Right lobe of liver (tissue), 4 donors: ENCODE measurements around the gene NNT.
"Not testable (repeated sequence)": the region's sequence is repeated elsewhere in the genome, so short reads cannot be mapped to it uniquely, and the experiment has no call there.

ENCODE experiments used
- CTCF ChIP-seq, 4 donors: fragments of 200-600 bp in 3 of 4; fragments of 450-650 bp in 1 of 4; IDR thresholded peaks; one replicate each; pipeline versions ENCODE4 v1.5.1 to v1.8.0; 2016 to 2022; ENCODE audit warnings: antibody characterized with exemption in 4 of 4, mild to moderate bottlenecking in 2 of 4
- POLR2A ChIP-seq: fragments of 450-650 bp; IDR thresholded peaks from one replicate; pipeline ENCODE4 v1.6.1; 2017; ENCODE audit warnings: antibody characterized with exemption, mild to moderate bottlenecking
- donor health status: DM: no; HTN: no; CAD: no.
- donor health status: DM: no; HTN: no; CAD: no.
- donor health status: DM: no; HTN: yes; CAD: no.

- not testable (repeated sequence) for TF ChIP-seq POLR2A; CTCF (IDR thresholded peaks at IDR 0.05)
These were observed 46.4 kb upstream of the NNT start for GRCh38 chr5:43556607-43556856.
